Tongue (tissue), 2 donors: ENCODE results near the gene RAMACL. TPM values are rescaled to one million over a fixed set of nuclear protein-coding genes. Genes with fewer than 3 reads are reported as not detected.
"Not testable (repeated sequence)": the region's sequence is repeated elsewhere in the genome, so short reads cannot be mapped to it uniquely, and the experiment has no call there.

ENCODE experiments used
- DNase-seq: peaks from one replicate; pipeline ENCODE4 v3.0.0-alpha.2; 2015
- total RNA-seq: library from RNA; depleted of rRNA; stranded (reverse); fragments of >200 nt; gene quantifications from one replicate; pipeline ENCODE4 v1.2.3, GENCODE V29; 2014

The RAMACL gene
- total RNA-seq, 1 donor from 2014 or later = 3.4 TPM

DNA sequence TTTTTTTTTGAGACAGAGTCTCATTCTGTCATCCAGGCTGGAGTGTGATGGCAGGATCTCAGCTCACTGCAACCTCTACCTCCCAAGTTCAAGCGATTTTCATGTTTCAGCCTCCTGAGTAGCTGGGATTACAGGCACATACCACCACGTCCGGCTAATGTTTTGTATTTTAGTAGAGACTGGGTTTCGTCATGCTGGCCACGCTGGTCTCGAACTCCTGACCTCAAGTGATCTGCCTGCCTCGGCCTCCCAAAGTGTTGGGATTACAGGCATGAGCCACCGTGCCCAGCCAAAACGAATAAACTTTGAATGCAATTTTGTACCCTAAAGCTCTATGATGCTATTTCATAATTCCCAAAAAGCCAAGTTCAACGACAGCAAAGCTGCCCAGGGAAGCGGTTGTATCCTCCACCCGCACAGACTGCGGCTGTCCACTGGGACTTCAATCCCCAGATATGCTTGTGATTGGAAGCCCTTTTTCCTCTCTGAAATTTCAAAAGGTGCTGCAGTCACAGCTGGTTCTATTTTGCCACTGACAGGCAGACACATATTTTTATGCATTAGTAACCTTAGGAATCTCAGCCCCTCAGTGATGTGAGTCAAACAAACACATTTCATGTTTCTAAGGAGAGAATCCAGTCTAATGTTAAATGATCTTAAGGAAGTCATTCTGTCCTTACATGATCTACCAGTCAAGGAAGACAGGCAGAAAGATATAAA is 8.7 kb upstream of the RAMACL start:
- no peak for DNase-seq

DNA sequence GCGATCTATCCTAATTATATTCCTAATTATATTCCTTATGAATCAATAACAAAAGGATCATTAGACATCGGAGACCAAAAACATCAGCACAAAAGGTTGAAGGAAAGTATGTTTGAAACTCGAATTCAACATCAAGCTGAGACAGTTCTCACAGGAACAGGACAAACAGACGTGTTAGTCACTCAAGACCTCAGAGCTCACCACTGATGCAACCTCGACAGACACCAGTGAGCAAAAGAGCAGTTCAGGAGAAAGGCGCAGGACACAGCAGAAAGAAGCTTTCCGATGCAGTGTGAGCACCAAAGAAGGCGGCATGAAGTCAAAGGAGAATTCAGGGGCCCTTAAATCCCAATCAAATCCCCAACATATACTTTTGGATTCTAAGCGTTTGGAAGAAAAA is 6.3 kb upstream of the RAMACL start:
- DNase-seq = no peak

DNA sequence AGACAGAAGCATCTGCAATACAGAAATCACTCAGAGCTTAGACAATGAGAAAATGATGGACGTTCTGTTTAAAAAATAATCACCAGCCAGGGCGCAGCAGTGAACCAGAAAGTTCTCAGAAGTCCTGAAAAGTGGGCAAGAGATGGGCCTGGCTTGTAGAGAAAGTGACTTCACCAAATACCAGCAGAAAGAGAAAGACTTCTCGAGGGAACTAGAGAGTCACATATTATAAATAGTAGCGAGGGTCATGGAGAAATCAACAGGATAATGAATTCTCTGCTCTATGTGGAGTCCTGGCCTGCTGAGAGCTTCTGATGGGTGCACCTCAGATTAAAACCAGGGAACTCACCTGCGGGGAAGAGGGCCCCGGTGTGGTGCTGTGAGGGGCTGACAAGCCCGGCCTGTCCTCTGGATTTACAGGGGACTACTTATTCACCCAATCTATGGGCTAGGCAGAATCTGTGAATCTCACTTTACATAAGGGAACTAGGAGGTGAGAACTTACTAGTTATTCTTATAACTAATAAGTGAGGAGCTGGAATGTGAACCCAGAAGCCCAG is 5.6 kb upstream of the RAMACL start:
- DNase-seq = no peak

DNA sequence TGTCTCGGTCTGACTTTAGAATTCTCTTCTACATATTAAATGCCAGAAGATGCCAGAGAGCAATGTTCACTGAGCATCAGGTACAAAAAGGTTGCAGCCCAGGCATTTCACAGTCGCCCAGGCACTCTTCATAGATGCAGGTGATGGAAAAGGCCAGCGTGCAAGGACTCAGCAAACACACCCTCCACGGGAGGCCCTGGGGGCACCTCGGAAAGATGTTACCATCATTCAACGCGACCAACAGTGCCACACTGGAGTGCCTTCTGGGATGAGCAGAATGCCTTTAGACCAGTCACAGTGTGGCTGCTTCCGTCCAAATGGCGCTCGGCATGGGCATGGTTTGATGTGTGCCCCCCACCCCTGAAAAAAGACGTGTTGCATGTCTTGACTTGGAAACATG is 4.5 kb upstream of the RAMACL start:
- no peak for DNase-seq

DNA sequence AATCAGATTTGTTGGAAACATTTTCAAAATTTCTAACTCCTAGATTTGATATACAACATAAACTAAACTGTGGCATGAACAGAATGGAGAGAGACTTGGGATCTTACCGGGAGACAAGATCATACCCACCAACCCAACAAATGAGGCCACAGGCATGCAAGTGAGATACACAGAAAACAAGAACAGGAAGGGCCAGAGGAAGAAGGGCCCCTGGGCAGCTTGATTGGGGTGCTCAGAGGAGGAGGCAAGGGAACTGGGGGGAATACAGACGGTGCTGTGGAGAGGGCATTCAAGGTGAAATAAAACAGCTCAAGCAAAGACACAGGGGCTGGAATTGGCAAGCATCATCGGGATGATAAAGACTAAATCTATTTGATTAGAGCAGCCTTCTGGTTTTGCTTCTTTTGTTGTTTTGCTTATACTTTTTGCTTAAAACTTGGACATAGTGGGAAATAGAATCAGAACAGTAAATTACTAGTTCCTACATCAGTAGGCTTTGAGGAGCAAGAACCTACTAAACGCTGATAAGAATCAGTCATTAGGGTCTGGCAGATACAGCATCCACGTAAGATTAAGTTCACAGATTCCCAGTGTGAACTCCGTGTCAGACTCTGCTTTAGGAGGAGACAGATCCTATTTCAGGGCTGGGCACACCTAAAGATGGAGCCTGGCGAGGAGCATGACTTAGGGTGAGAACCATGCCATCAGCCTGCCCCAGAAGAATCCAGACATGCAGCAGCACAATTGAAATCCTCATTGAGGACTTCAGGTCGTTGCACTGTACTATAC is 3.5 kb upstream of the RAMACL start:
- no peak for DNase-seq

DNA sequence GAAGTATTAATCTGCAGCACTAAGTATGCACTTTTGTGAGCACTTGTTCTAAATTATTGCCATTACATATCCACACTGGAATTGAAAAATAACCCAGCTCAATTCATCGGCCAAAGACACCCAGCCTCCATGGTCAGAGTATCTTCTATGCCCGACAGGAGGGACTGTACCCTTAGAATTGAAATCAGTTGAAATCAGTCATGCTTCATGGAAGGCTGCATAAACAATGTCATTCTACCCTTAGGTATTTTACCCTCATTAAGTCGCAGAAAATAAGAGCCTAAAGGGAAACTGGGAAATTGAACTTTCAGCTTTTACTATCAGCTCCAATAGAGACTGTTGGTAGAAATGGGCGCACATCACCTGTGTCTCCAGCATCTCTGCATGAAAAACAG is 2.9 kb upstream of the RAMACL start:
- DNase-seq = no peak

DNA sequence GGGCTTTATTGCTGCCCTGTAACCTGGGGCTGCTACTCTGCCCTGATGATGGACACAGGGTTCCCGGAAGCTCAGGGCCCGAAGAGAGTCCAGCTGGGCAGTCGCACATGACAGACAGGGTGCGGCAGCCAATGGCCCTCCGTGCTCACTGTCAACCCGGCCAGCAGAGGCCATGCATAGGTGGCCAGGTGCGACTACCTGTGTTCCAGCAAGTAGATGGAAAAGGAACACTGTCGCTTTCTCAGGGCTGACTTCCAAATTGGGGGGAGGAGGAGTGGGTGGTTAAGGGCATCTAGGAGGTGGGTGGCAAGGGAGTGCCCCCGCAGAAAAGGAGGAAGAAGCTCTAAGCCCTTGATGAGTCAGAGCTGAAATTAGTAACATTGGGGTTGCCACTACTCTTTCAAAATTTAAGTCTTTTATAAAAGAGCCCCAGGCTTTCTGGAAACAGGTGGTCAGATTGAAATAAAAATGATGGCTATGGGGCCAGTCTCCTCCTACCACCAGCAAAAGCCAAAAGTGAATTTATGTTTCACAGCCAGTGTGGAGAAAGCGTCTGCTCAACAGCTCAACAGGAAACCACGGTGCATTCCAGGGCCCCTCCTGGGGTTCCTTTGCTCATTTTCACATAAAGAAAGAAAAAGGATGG is 2.3 kb upstream of the RAMACL start:
- DNase-seq = peak; percentile 67

DNA sequence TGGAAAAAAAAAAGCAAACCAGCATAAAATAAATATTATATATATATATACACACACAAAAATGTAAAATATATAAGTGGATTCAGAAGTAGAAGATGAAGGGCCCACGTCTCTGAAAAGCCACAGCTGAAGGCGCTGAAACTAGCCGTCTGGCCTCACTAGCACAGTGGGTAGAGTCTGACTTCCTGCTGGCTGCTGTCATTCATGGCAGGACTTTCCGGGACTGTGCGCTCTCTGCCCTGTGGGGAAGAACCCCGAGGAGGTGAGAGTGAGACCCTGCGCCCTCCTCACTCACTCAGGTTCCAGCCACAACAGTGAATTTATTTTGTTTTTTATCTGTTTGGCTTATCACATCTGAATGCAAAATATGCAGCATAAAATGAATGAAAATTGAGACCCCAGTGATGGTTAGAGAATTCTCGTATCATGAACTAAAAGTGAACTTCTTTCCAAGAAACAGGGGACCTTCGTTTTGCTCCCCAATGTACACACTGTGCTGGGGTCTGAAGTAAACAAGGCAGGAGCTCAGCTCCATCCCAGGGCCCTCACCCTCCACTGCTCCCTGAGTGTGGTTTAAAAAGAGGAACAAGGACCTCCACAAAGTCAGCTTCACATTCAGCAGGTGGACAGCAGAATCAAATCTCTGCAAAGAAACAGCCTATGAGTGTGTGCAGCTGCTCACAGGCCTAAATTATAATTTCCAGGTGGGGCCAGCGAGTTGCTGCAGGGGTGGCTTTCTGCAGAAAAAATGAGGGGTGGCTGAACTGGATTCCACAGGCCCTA is 1.3 kb upstream of the RAMACL start:
- no peak for DNase-seq

DNA sequence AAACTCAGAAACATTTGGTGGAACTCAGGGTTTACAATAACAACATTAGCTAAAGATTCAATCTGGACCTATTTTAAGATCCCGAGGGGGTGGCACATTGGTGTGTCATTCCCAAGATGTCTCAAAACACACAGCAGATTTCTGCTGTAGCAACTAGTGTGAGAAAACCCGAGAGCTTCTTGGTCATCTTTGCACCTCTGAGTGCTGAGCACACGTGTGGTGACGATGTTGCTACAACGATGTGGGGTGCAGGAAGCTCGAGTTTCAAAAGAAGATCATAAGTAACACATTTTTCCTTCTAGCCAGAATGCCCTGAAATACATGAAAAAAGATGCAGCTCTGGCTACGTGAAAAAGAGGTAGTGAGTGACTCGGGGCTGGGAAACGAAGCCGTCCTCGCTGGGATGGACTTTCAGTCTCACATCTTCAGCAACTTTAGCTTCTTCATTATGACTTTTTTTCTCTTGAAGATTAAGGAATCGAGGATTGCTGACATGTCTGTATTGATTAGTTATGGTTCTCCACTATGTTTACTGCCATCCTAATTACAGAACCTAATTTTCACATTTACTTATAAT is 1.5 kb downstream of the RAMACL start:
- no peak for DNase-seq

DNA sequence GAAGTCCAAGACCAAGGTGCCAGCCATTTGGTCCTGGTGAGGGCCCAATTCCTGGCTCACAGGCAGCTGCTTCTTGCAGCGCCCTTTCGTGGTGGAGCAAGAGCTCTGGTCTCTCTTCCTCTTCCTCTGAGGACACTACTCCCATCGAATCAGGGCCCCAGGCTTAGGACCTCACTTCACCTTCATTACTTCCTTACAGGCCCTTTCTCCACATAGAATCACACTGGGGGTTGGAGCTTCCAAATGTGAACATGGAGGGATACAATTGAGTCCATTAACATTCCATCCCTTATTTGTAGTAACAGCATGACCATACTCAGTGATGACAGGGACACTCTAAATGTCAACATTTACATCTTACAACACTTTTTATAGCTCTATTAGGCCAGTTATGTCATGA is 2.3 kb downstream of the RAMACL start:
- DNase-seq = no peak

DNA sequence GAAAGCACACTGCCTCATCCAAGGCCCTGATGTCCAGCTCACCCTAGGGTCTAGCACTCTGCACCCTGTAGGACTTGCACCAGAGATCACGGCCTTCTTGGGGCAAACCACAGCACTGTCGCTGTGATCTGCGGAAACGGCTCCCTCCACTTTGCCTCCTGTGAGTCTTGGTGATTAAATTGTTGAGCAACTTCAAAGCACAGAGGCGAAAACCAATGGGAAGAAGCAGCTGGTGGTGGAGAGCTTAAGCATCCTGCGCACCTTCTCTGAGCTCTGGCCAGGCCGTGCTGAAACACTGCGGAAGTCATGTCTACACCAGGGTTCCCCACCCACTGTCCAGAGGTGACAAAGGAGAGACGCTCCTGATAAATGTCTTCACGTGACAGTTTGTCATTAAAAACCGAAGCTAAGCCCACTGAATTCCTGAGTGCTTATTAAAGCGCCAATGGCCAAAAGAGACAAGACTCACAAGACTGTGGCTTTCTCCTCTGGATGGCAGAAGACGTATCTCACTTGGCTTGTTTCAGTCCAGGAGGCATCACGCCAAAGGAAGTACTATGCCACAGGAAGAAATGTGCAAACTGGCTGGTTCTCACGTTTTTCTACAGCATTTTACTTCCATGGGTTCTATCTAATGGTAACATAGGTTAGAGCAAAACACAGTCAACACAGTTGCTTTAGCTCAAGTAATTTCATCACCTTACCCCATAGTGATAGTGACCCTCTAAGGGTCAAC is 3.1 kb downstream of the RAMACL start:
- no peak for DNase-seq

DNA sequence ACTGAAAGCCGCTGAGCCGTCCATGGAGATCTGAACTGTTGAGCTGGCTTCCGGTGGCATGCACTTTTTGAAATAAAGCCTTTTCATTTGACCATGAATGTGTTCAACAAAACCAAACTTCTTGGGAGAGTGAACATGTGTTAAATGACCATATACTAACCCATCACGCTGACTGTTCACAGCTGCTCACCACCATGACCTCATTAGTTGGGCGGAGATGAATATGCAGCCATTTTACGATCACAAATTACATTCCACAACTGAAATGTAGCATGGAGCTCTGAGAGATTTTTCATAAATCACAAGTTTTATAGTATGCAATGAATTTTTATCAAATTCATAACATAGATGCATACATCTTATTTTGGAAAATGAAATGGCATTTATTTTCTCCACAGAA is 4.2 kb downstream of the RAMACL start:
- DNase-seq = peak; percentile 64

DNA sequence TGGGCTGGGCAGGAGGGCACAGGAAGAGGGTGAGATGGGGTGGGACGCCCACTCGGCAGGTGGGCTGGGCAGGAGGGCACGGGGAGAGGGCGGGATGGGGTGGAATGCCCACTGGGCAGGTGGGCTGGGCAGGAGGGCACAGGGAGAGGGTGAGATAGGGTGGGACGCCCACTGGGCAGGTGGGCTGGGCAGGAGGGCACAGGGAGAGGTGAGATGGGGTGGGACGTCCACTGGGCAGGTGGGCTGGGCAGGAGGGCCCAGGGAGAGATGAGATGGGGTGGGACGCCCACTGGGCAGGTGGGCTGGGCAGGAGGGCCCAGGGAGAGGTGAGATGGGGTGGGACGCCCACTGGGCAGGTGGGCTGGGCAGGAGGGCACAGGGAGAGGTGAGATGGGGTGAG is 4.7 kb downstream of the RAMACL start:
- DNase-seq = not testable (repeated sequence)

DNA sequence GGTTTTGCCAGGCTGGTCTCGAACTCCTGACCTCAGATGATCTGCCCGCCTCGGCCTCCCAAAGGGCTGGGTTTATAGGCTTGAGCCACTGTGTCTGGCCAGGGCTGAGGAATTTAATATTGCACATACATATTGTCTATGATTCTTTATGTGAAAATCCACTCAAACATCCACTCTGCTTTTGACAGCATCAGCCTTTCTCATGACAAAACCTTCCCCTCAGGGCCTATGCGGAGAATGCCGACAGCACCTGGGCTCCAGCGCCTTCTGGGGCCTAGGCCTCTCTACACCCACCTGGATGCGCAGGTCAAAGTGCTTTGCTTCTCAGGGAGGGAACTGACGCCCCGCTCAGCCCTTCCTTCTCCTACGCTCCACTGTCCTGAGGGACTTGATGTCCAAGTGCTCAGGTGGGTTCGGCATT is 5.4 kb downstream of the RAMACL start:
- no peak for DNase-seq

DNA sequence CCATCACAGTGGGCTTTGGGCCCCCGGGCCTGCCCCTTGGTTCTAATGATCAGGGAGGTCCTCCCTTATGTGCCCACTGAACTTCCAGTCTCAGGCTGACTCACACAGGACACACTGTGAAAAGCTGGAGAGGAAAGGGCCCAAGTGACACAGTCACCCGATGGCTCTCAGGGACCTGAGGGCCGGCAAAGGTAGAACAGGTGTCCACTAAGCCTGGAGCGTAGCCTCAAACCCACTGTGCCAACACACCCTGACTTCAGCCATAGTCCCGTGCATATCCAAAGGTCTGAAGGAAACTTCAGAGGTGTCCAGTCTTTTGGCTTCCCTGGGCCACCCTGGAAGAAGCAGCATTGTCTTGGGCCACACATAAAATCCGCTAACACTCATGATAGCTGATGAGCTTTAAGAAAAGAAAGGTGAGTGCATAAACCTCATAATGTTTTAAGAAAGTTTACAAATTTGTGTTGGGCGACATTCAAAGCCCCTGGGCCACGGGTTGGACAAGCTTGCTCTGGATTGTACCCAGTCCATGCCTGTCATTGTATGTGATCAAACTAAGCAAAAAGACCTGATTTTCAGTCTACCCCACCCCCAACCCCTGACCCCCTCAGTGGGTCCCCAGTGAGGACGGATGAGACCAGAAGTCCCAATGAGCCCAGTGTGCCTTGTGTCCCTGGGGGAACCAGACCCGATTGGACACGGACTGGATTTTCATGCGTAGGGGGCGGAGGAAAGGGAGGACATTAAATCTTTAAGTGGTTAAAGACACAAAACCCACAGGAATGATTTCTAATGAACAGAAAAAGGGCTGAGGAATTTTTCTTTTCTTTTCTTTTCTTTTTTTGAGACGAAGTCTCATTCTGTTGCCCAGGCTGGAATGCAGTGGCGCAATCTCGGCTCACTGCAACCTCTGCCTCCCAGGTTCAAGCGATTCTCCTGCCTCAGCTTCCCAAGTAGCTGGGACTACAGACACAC is 6.1 kb downstream of the RAMACL start:
- DNase-seq = no peak

DNA sequence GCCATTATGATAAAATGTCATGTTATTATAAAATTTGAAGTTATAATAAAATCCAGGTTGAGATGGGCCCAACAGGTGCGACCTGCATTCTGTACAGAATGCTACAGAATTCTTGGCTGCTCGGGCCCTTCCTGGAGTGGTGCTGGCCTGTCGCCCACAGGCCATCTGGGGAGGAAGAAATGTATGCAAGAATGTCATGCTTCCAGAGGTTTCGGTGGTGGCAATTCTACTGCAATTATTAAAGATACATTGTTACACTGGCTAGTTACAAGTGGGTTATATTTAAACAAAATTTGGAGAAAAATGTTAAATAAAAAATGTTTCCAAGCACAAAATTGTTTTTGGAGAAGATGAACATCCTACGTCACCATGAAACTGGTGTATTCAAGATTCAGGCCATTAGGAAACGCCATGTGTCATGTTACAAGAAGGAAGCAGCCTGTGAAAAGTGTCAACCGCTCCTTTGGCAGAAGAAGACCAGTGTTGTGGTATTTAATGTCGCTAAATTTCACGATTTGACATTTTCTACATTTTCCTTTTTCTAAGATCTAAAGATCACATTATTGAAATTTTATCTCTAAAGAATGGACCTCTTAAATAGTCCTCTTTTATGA is 7.1 kb downstream of the RAMACL start:
- DNase-seq = peak; percentile 88

DNA sequence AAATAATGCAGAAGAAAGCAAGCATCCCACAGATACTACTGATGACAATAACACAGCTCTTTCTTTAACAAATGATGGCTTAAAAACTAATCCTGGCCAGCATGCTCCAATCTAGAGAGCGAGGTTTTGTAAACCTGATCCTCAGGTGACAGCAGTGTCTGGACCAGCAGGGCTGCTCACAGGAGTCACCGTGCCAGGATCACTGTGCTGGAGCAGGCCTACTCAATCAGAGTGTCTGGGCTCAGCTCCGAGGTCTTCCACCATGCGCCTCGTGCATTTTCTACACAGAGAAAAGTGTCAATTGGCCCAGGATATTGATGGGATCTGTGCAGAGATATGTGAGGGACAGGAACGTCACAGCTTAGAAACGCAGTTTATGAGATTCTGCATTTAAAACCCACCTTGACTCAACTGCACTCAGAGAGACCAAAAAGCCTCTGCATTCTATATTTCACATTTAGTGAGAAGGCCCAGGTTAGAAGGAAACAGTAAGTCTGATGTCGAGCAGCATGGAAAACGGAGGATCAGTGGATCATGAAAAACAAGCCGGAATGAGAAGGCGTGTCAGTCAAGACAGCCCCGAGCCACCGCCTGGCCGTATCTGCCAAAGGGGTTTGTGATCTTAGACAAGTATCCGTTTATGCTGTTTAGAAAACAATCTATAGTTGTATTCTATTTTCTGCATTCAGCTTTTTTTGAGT is 7.8 kb downstream of the RAMACL start:
- DNase-seq = no peak

DNA sequence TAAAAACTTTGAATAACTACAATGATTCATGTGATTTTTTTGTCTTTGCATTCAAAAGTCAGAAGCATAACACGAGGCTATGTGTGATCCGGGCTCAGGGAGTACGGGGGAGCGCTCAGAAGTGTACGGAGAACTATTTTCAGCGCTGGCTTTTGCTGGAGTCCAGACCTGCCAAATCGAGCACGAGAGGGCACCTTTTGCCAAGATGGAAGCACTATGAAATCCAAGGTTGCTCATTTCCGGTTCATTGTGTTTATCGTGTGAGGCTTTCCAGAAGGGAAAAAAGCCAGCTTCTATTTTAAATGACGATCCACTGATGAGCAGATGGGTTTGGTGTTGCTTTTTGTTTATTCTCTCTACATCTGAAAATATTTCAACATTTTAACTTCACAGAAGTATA is 11.3 kb downstream of the RAMACL start:
- peak; percentile 47 for DNase-seq
